Mucosa of rectum (tissue), 2 donors: ENCODE data around the gene THSD4.
A peak's percentile ranks its signal among the peaks of the same experiment; 100 is the strongest.

Experiments
- H3K27ac ChIP-seq, 2 donors: one replicate each; pipeline ENCODE4 v1.7.0; 2013; ENCODE audit warnings: inconsistent platforms in 2 of 2, low read depth in 2 of 2, low read length in 2 of 2
- H3K27me3 ChIP-seq, 2 donors: one replicate each; pipeline ENCODE4 v1.7.0; 2013; ENCODE audit warnings: low read length in 2 of 2; ENCODE audit not compliant: control insufficient read depth in 2 of 2, insufficient read depth in 2 of 2
- H3K36me3 ChIP-seq, 2 donors: one replicate each; pipeline ENCODE4 v1.7.0; 2013; ENCODE audit warnings: low read length in 2 of 2; ENCODE audit not compliant: control insufficient read depth in 2 of 2, insufficient read depth in 2 of 2
- H3K4me1 ChIP-seq, 2 donors: one replicate each; pipeline ENCODE4 v1.7.0; 2013; ENCODE audit warnings: low read length in 2 of 2, mild to moderate bottlenecking in 1 of 2; ENCODE audit not compliant: control insufficient read depth in 2 of 2, insufficient read depth in 2 of 2
- H3K4me3 ChIP-seq, 2 donors: one replicate each; pipeline ENCODE4 v1.7.0; 2013; ENCODE audit warnings: low read length in 2 of 2
- H3K9ac ChIP-seq, 2 donors: one replicate each; pipeline ENCODE4 v1.7.0; 2013; ENCODE audit warnings: low read length in 2 of 2, low read depth in 1 of 2, mild to moderate bottlenecking in 1 of 2
- H3K9me3 ChIP-seq, 2 donors: one replicate each; pipeline ENCODE4 v1.7.0; 2013; ENCODE audit warnings: low read length in 2 of 2; ENCODE audit not compliant: control insufficient read depth in 2 of 2
- donor health status: healthy.
- donor health status: Normal muscosa, but diverticular disease.

The THSD4 gene

GRCh38 chr15:71334434-71334833 is 219.2 kb downstream of the THSD4 start:
- H3K36me3 ChIP-seq, result no peaks in the 10 kb centered on the region
- H3K4me3 ChIP-seq, result no peak overlapping the region
- H3K9ac ChIP-seq, result no peak overlapping the region
- no peak overlapping the region for H3K27ac ChIP-seq
- H3K9me3 ChIP-seq, result no peaks in the 10 kb centered on the region
- peaks cover 11 to 14% of the 10 kb centered on the region in 2 donors for H3K4me1 ChIP-seq
- no peaks in the 10 kb centered on the region for H3K27me3 ChIP-seq

DNA sequence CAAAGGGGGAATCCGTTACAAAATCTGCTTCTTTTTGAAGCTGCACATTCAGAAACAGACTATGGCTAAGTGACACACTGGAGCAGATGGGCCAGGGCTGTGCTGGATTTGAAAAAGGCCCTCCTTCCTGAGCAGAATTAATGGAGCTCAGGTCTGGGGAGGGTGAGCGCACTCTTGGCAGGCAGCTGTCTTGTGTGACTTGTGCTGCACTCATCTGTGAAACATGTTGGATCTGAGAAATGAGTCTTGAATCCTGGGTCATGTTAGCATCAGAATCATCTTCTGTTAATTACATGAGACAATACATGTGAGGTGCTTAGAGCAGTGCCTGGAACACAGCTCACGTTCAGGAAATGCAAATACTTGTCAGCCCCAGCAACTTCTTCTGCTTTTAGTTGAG is 219.6 kb downstream of the THSD4 start:
- Histone ChIP-seq H3K27me3 (no peaks in the 10 kb centered on the region), H3K36me3 (no peaks in the 10 kb centered on the region), H3K27ac (no peak overlapping the region), H3K9ac (no peak overlapping the region), H3K4me3 (no peak overlapping the region), H3K4me1 (peaks cover 10 to 11% of the 10 kb centered on the region in 2 donors), H3K9me3 (no peaks in the 10 kb centered on the region)

- no peaks in the 10 kb centered on the region for H3K36me3 ChIP-seq
- no peak overlapping the region for H3K27ac ChIP-seq
- no peak overlapping the region for H3K9ac ChIP-seq
- peaks cover 8 to 9% of the 10 kb centered on the region in 2 donors for H3K4me1 ChIP-seq
- no peaks in the 10 kb centered on the region for H3K27me3 ChIP-seq
- no peak overlapping the region for H3K4me3 ChIP-seq
- H3K9me3 ChIP-seq, result no peaks in the 10 kb centered on the region
Measured at GRCh38 chr15:71335591-71335990, 220.3 kb downstream of the THSD4 start.

DNA sequence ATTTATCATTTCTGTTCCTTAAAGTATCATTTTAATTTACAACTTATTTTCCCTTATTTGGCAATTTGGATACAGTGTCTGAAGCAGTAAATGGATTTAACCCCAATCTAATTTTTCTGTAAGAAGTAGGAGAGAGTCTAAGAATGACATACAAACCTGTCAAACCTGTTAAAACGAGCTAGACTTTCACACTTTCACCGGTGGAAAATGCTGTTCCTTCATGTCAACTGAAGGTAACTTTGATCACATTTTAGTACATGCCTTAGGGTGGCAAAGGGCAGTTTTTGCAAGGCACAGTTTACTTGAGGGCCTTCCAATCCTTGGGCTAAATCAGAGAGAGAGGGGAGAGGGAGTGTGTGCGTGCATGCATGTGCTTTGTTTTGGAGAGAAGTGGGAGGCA is 221.4 kb downstream of the THSD4 start:
- no peak overlapping the region for H3K4me3 ChIP-seq
- no peaks in the 10 kb centered on the region for H3K36me3 ChIP-seq
- H3K27me3 ChIP-seq, result no peaks in the 10 kb centered on the region
- H3K4me1 ChIP-seq, result peaks cover 0 to 4% of the 10 kb centered on the region in 2 donors
- no peaks in the 10 kb centered on the region for H3K9me3 ChIP-seq
- no peak overlapping the region for H3K9ac ChIP-seq
- H3K27ac ChIP-seq, result peak overlapping the region in 1 of 2 donors; percentile 29

GRCh38 chr15:71337197-71337845 is 222.1 kb downstream of the THSD4 start:
- H3K9ac ChIP-seq, result no peak overlapping the region
- no peaks in the 10 kb centered on the region for H3K27me3 ChIP-seq
- no peaks in the 10 kb centered on the region for H3K36me3 ChIP-seq
- no peaks in the 10 kb centered on the region for H3K4me1 ChIP-seq
- no peak overlapping the region for H3K4me3 ChIP-seq
- no peaks in the 10 kb centered on the region for H3K9me3 ChIP-seq
- peak overlapping the region in 1 of 2 donors; percentile 29 for H3K27ac ChIP-seq

GRCh38 chr15:71338265-71338664 is 223.0 kb downstream of the THSD4 start:
- H3K9ac ChIP-seq, result no peak overlapping the region
- H3K9me3 ChIP-seq, result no peaks in the 10 kb centered on the region
- H3K4me3 ChIP-seq, result no peak overlapping the region
- no peaks in the 10 kb centered on the region for H3K4me1 ChIP-seq
- no peaks in the 10 kb centered on the region for H3K27me3 ChIP-seq
- no peak overlapping the region for H3K27ac ChIP-seq
- no peaks in the 10 kb centered on the region for H3K36me3 ChIP-seq

- Histone ChIP-seq H3K36me3 (no peaks in the 10 kb centered on the region), H3K4me1 (no peaks in the 10 kb centered on the region), H3K4me3 (no peak overlapping the region), H3K27ac (no peak overlapping the region), H3K9ac (no peak overlapping the region), H3K9me3 (no peaks in the 10 kb centered on the region), H3K27me3 (no peaks in the 10 kb centered on the region)
Measured at GRCh38 chr15:71338827-71339542, 223.7 kb downstream of the THSD4 start.

DNA sequence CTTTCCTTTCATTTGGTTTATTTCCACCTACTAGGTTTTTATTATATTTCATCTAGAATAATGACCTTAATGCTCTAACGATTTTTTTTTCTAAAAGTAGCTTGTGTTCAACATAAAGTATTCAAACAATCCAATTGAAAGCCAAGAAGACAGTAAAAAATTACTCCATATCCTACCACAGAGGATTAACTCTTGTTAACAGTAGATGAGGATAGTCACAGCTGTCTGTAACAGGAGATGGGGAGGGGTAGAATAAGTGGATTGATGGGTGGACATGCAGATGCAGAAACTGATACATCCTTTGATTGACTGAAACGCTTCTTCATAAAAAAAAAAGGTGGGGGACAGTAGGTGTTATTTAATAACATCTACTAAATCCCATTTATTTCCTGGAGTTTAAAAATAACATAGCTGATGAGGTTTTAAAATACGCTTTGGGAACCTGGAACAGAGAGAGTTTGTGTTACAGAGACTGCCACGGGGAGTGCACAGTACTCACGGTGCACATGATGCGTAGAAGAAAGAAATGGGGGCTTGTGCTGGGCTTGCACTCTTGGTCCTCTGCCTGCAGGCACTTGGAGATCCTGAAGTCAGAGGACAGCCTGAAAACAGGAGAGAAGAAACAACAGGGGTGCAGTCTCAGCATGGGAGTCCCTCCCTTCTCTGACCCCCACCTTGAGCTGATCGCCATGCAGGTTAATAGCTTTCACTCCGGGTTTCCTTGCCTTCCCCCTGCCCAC is 226.7 kb downstream of the THSD4 start:
- H3K4me1 ChIP-seq, result no peaks in the 10 kb centered on the region
- no peak overlapping the region for H3K27ac ChIP-seq
- no peak overlapping the region for H3K4me3 ChIP-seq
- no peaks in the 10 kb centered on the region for H3K27me3 ChIP-seq
- H3K9me3 ChIP-seq, result no peaks in the 10 kb centered on the region
- H3K9ac ChIP-seq, result no peak overlapping the region
- H3K36me3 ChIP-seq, result no peaks in the 10 kb centered on the region

DNA sequence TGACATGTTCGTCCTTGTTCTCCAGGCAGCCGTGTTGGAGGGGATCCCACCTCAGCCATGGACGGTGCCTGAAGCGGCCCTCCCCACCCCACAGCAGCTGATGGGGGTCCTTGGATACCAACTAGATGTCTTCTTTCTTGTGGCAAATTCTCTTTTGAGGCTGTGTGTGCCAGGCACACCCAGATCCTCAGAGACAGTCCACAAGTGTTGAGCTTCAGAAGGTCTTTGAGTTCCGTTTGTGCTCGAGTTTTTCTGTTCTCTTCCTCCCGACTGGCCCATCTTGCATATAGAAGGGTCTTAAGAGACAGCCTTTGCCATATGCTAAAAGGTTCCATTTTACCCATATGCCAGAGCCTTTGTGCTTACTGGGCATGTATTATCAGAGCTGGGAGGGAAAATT is 227.4 kb downstream of the THSD4 start:
- Histone ChIP-seq H3K9me3 (no peaks in the 10 kb centered on the region), H3K4me3 (no peak overlapping the region), H3K36me3 (no peaks in the 10 kb centered on the region), H3K27me3 (no peaks in the 10 kb centered on the region), H3K27ac (no peak overlapping the region), H3K4me1 (no peaks in the 10 kb centered on the region), H3K9ac (no peak overlapping the region)

GRCh38 chr15:71344316-71344715 is 229.0 kb downstream of the THSD4 start:
- H3K9ac ChIP-seq, result no peak overlapping the region
- no peaks in the 10 kb centered on the region for H3K9me3 ChIP-seq
- H3K27me3 ChIP-seq, result no peaks in the 10 kb centered on the region
- no peak overlapping the region for H3K4me3 ChIP-seq
- H3K27ac ChIP-seq, result no peak overlapping the region
- no peaks in the 10 kb centered on the region for H3K4me1 ChIP-seq
- no peaks in the 10 kb centered on the region for H3K36me3 ChIP-seq
